ENCODE data around the gene HOXD10.

HOXD10 gene

DNA sequence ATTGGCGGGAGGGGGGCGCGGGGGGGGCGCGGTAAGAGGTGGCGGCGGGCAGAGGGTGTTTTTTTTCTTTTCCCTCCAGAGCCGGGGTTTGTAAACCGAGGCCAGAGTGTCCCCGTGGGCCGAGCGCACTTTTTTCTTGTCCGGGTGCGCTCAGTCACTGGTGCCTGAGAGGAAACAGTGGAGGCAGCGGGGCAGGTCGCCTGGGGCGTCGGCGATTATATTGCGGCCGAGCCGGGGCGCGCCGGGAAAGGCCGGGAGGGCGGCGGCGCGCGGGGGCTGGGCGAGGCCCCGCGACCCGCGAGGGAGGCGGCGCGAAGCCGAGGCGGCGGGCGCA lies 13.2 kb downstream of the HOXD10 start:
- Histone ChIP-seq H3K9me3 (ENCODE audit: severe bottlenecking) (peaks cover 9% of the 10 kb centered on the region), H3K36me3 (no peaks in the 10 kb centered on the region), H3K4me3 (ENCODE audit: low read depth, low read length) (0 out of 2 replicates have a peak overlapping the region, but pooled peaks have one; percentile 5), H3K27ac (no peak overlapping the region), H3K27me3 (ENCODE audit: insufficient read depth, low read depth, severe bottlenecking) (peaks cover 94% of the 10 kb centered on the region)
- TF ChIP-seq, protein P1, sequence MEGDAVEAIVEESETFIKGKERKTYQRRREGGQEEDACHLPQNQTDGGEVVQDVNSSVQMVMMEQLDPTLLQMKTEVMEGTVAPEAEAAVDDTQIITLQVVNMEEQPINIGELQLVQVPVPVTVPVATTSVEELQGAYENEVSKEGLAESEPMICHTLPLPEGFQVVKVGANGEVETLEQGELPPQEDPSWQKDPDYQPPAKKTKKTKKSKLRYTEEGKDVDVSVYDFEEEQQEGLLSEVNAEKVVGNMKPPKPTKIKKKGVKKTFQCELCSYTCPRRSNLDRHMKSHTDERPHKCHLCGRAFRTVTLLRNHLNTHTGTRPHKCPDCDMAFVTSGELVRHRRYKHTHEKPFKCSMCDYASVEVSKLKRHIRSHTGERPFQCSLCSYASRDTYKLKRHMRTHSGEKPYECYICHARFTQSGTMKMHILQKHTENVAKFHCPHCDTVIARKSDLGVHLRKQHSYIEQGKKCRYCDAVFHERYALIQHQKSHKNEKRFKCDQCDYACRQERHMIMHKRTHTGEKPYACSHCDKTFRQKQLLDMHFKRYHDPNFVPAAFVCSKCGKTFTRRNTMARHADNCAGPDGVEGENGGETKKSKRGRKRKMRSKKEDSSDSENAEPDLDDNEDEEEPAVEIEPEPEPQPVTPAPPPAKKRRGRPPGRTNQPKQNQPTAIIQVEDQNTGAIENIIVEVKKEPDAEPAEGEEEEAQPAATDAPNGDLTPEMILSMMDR (IDR thresholded peaks at IDR 0.05; ENCODE audit: low read depth, low read length) = no peak
- no peak for DNase-seq

DNA sequence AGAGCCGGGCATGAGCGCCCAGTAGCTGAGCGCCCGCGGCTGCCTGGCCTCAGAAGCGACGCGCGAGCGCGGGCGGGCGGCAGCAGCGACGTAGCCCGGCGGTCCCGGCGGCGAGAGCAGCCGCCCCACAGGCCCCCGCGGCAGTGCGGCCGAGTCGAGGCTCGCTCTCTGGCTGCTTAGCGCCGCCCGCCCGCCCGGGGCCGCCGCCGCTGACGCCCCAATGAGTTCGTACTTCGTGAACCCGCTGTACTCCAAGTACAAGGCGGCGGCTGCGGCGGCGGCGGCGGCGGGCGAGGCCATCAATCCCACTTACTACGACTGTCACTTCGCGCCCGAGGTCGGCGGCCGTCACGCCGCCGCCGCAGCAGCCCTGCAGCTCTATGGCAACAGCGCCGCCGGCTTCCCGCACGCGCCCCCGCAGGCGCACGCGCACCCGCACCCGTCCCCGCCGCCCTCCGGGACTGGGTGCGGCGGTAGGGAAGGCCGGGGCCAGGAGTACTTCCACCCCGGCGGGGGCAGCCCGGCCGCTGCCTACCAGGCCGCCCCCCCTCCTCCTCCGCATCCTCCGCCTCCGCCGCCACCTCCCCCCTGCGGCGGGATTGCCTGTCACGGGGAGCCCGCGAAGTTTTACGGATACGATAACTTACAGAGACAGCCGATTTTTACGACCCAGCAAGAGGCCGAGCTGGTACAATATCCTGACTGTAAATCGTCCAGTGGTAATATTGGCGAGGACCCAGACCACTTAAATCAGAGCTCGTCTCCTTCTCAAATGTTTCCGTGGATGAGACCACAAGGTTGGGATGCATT lies 13.8 kb downstream of the HOXD10 start:
- Histone ChIP-seq H3K4me3 (ENCODE audit: low read depth, low read length) (no peak overlapping the region; the same call in 1 of the 2 replicates), H3K36me3 (no peaks in the 10 kb centered on the region), H3K9me3 (ENCODE audit: severe bottlenecking) (peaks cover 9% of the 10 kb centered on the region), H3K27me3 (ENCODE audit: insufficient read depth, low read depth, severe bottlenecking) (peaks cover 94% of the 10 kb centered on the region), H3K27ac (no peak overlapping the region)
- TF ChIP-seq, protein P1 (IDR thresholded peaks at IDR 0.05; ENCODE audit: low read depth, low read length) = no peak
- no peak for DNase-seq

DNA sequence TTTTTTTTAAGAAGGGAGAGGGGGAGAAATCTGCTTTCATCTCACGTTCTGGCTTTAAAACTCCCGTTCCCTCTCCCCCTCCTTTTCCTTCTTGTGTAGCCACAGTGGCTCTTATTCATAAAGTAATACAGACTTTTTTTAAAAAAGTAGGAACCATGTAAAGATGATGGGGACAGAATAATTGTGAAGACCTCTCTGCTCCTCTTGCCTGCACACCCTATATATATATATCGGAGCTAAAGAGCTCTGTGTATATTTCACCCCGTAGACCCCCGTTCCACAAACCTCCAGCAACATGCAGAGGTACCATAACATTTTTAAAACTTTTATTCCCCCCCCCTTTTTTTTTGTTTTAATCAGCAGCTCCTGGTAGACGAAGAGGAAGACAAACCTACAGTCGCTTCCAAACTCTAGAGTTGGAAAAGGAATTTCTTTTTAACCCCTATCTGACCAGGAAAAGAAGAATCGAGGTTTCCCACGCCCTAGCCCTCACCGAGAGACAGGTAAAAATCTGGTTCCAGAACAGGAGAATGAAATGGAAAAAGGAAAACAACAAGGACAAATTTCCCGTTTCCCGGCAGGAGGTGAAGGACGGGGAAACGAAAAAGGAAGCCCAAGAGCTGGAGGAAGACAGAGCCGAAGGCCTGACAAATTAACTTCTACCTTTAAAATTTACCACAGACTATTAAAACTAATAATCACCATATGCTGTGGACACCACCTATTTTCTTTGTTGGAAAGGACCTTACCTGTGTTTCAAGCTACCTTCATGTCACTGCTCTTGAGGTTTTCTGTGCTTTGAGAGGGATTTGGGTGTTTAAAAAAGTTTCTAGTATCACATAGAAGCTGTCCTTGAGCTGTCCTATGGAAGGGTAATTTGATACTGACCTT lies 14.6 kb downstream of the HOXD10 start:
- Histone ChIP-seq H3K27ac (no peak overlapping the region), H3K4me3 (ENCODE audit: low read depth, low read length) (no peak overlapping the region), H3K36me3 (no peaks in the 10 kb centered on the region), H3K9me3 (ENCODE audit: severe bottlenecking) (peaks cover 9% of the 10 kb centered on the region), H3K27me3 (ENCODE audit: insufficient read depth, low read depth, severe bottlenecking) (peaks cover 94% of the 10 kb centered on the region)
- TF ChIP-seq, protein P1 (IDR thresholded peaks at IDR 0.05; ENCODE audit: low read depth, low read length) = no peak
- DNase-seq = no peak

DNA sequence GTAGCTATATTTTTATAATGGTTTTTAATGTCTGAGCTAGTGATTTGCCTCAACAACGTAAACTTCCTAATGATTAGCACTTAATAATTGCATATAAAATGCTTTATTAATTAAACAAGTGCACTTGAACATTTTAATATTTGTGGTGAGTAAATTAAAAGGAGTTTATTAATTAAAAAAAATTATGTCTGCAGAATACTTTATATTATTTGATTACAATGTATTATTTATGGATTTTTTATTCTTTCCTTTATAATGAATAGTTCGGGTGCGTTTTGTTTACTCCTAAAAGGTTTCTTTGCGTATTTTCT lies 15.2 kb downstream of the HOXD10 start:
- H3K9me3 ChIP-seq (ENCODE audit: severe bottlenecking) = peaks cover 9% of the 10 kb centered on the region
- H3K27ac ChIP-seq = no peak overlapping the region
- H3K4me3 ChIP-seq (ENCODE audit: low read depth, low read length) = no peak overlapping the region
- H3K27me3 ChIP-seq (ENCODE audit: insufficient read depth, low read depth, severe bottlenecking) = peaks cover 94% of the 10 kb centered on the region
- TF ChIP-seq, protein P1 (IDR thresholded peaks at IDR 0.05; ENCODE audit: low read depth, low read length) = no peak
- no peak for DNase-seq
- H3K36me3 ChIP-seq = no peaks in the 10 kb centered on the region

DNA sequence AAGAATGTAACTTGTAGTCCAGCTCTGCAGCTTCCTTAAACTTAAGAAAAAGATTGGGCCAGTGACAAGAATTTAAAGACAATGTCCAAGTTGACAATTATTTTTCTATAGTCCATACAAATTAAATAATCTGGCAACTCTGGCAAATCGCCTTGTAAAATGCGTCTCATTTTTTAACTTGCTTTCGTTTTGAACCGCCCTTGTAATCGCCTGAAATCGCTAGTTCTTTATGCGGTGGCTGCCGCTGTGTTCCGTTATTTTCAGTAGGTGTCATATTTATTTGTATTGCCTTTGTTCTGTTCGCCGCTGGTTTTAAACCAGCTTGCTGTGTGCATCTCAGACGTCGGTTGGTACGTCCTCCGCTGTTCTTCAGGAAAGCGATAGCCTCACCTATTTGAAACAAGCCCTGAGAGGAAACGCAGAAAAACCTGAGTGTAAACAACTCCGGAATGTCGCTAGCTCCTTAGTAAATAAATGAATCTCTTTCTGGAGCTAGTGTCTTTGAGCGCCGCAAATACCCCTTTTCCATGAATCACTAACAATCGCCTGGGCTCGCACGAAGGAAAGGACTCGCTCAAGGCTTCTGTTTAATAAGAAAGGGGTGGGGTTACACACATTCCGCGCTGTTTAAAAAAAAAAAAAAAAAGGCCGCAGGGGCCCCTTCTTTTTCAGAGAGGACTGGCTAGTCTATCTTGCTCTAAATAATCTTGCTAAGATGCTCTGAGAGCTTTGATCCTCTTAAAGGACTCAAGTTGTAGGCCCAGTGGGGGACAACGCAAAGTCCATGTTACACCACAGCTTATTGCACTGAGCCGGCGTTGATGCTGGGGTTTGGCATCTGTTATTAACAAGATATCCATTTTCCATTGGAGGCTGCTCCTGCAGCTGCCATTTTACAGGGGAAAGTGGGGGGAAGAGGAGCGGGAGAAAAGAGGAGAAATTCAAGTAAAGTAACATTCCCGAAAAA lies 15.9 kb downstream of the HOXD10 start:
- Histone ChIP-seq H3K9me3 (ENCODE audit: severe bottlenecking) (peaks cover 9% of the 10 kb centered on the region), H3K4me3 (ENCODE audit: low read depth, low read length) (no peak overlapping the region), H3K27me3 (ENCODE audit: insufficient read depth, low read depth, severe bottlenecking) (peaks cover 94% of the 10 kb centered on the region), H3K36me3 (no peaks in the 10 kb centered on the region), H3K27ac (no peak overlapping the region)
- DNase-seq = peak; percentile 69
- TF ChIP-seq, protein P1 (IDR thresholded peaks at IDR 0.05; ENCODE audit: low read depth, low read length) = no peak
